MCF 10A (cell line): ENCODE data around the gene NAP1L4. TPM values are rescaled to one million over a fixed set of nuclear protein-coding genes. Genes with fewer than 3 reads are reported as not detected.

ENCODE experiments used
- BruUV-seq: library from RNA; stranded (reverse); fragments of 400-500 nt; replicated peaks from 2 replicates; lab custom pipeline; 2021; lab: Mats Ljungman, UMichigan
- CTCF ChIA-PET: fragments of 300-600 bp; sonication (Branson Sonifier 250); formaldehyde crosslinking; extraction: SDS; loops from one replicate; lab custom pipeline; 2021; ENCODE audit warnings: antibody characterized with exemption, inconsistent platforms; lab: Yijun Ruan, JAX
- POLR2A ChIA-PET: fragments of 300-600, 350-650 bp; sonication (Branson Sonifier 250); formaldehyde crosslinking; extraction: SDS; loops from one replicate; lab custom pipeline; 2020; ENCODE audit warnings: antibody characterized with exemption, inconsistent platforms; lab: Yijun Ruan, JAX
- DNase-seq: peaks from one replicate; pipeline ENCODE4 v3.0.0-alpha.2; 2018; ENCODE audit not compliant: unreplicated experiment
- H3K27ac Mint-ChIP-seq: one replicate; pipeline ENCODE4 v1.8.0; 2022; ENCODE audit warnings: mild to moderate bottlenecking, low read depth, mixed read lengths; ENCODE audit not compliant: unreplicated experiment
- H3K27me3 Mint-ChIP-seq: one replicate; pipeline ENCODE4 v1.8.0; 2022; ENCODE audit warnings: mixed read lengths; ENCODE audit not compliant: insufficient read depth, unreplicated experiment
- H3K36me3 Mint-ChIP-seq: one replicate; pipeline ENCODE4 v1.8.0; 2022; ENCODE audit warnings: mild to moderate bottlenecking, moderate library complexity, mixed read lengths; ENCODE audit not compliant: insufficient read depth, unreplicated experiment
- H3K4me1 Mint-ChIP-seq: one replicate; pipeline ENCODE4 v1.8.0; 2022; ENCODE audit warnings: mixed read lengths; ENCODE audit not compliant: insufficient read depth, unreplicated experiment
- H3K4me3 Mint-ChIP-seq: one replicate; pipeline ENCODE4 v1.8.0; 2022; ENCODE audit warnings: mild to moderate bottlenecking, moderate library complexity, mixed read lengths; ENCODE audit not compliant: unreplicated experiment
- H3K9me3 Mint-ChIP-seq: one replicate; pipeline ENCODE4 v1.8.0; 2022; ENCODE audit warnings: mixed read lengths; ENCODE audit not compliant: unreplicated experiment
- intact Hi-C: fragments of 100-400 bp; cut with micrococcal nuclease; formaldehyde crosslinking; loops from 2 replicates; pipeline ENCODE4 v1.14.1; 2022
- total RNA-seq: library from RNA; stranded (reverse); gene quantifications from 2 replicates; pipeline ENCODE4 v1.2.3, GENCODE V29; 2022
- TF ChIP-seq, protein P1 (sequence below): fragments of 200-600 bp; IDR thresholded peaks from one replicate; pipeline ENCODE4 v1.8.0; 2022; ENCODE audit warnings: antibody characterized with exemption, mild to moderate bottlenecking; ENCODE audit not compliant: unreplicated experiment

Gene NAP1L4
- total RNA-seq, 1 experiment from 2014 or later, result 103 TPM

DNA sequence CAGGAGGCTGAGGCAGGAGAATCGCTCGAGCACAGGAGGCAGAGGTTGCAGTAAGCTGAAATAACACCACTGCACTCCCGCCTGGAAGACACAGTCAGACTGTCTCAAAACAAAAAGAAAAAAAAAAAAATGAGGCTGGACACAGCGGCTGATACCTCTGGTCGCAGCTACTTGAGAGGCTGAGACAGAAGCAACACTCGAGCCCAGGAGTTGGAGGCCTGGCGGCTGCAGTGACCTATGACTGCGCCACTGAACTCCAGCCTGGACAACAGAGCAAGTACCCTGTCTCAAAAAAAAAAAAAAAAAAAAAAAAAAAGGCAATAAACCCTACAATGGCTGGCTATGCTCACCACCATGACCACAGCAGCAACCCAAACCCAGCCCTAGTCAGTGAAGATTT is 11.0 kb downstream of the NAP1L4 start:
- no TSS peak for BruUV-seq
- H3K4me1 Mint-ChIP-seq, result peaks cover 30% of the 10 kb centered on the region

DNA sequence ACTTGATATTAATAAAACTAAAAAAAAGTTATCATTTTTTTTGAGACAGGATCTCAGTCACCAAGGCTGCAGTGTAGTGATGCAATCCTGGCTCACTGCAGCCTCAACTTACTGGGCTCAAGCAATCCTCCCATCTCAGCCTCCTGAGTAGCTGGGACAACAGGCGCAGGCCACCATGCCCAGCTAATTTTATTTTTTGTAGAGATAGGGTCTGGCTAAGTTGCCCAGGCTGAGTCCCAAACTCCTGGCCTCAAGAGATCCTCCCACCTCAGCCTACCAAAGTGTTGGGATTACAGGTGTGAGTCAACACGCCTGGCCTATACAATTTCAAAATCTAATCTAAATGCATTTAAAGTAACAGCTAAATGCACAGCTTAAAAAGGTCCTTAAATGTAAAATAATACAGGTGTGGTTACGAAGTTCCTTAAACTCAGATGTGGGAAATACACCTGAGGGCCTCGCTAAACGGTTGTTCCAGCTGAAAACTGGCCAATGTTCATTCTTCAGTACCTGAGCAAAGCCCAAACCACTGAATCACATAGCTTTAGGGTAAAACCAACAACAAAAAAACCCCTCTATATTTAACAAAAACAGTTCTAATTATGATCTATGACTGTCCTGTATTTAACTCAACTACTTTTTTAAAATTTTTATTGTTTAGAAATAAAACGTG is 11.8 kb downstream of the NAP1L4 start:
- ChIA-PET CTCF (interaction anchor here (0.7 to 2.3 kb wide), 6 partner anchors 9 to 57 kb away, joined by 3 to 10 read pairs (median 5); no protein-coding TSS in a partner anchor), POLR2A (interaction anchor here (0.5 to 2.8 kb wide), 8 partner anchors 9 to 137 kb away, joined by 3 to 40 read pairs (median 4); no protein-coding TSS in a partner anchor)
- TF ChIP-seq, protein P1, sequence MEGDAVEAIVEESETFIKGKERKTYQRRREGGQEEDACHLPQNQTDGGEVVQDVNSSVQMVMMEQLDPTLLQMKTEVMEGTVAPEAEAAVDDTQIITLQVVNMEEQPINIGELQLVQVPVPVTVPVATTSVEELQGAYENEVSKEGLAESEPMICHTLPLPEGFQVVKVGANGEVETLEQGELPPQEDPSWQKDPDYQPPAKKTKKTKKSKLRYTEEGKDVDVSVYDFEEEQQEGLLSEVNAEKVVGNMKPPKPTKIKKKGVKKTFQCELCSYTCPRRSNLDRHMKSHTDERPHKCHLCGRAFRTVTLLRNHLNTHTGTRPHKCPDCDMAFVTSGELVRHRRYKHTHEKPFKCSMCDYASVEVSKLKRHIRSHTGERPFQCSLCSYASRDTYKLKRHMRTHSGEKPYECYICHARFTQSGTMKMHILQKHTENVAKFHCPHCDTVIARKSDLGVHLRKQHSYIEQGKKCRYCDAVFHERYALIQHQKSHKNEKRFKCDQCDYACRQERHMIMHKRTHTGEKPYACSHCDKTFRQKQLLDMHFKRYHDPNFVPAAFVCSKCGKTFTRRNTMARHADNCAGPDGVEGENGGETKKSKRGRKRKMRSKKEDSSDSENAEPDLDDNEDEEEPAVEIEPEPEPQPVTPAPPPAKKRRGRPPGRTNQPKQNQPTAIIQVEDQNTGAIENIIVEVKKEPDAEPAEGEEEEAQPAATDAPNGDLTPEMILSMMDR, result no peak
- H3K36me3 Mint-ChIP-seq, result peaks cover 54% of the 10 kb centered on the region
- intact Hi-C loops, result no loop called here
- no TSS peak for BruUV-seq
- no peak overlapping the region for H3K27ac Mint-ChIP-seq
- peak; percentile 42 for DNase-seq
- H3K27me3 Mint-ChIP-seq, result no peaks in the 10 kb centered on the region
- H3K4me3 Mint-ChIP-seq, result no peak overlapping the region
- H3K4me1 Mint-ChIP-seq, result peaks cover 30% of the 10 kb centered on the region
- no peaks in the 10 kb centered on the region for H3K9me3 Mint-ChIP-seq

More for the DNA sequence above, 11.0 kb downstream of the NAP1L4 start:
- H3K9me3 Mint-ChIP-seq, result no peaks in the 10 kb centered on the region
- intact Hi-C loops, result no loop called here
- peaks cover 49% of the 10 kb centered on the region for H3K36me3 Mint-ChIP-seq
- no peaks in the 10 kb centered on the region for H3K27me3 Mint-ChIP-seq
- POLR2A ChIA-PET, result interaction anchor here (0.5 to 2.8 kb wide), 7 partner anchors 8 to 106 kb away, joined by 3 to 40 read pairs (median 4); partner anchors contain the start of gene NAP1L4
- no peak overlapping the region for H3K27ac Mint-ChIP-seq
- H3K4me3 Mint-ChIP-seq, result no peak overlapping the region
- CTCF ChIA-PET, result interaction anchor here (0.6 to 2.3 kb wide), 8 partner anchors 9 to 56 kb away, joined by 3 to 10 read pairs (median 4); no protein-coding TSS in a partner anchor
- DNase-seq, result no peak
- TF ChIP-seq, protein P1, result no peak

DNA sequence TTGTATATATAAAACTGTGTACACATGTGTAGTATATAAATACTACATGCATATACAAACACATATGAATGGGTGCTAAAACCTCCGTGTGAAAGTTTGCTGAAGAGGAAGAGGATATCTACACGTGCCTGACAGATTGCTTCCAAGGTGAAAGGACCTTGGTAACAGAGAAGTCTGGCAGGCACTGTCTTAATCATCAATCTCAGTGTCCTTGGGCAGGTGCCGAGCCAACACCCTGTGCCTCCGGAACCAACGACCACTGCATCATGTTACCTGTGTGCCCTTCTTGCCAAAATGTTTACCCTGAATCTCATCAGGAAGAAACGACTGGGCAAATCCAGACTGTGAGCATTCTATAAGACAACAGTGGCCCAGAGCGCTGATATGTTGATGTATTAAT is 15.0 kb downstream of the NAP1L4 start:
- Mint-ChIP-seq H3K36me3 (peaks cover 70% of the 10 kb centered on the region), H3K27me3 (no peaks in the 10 kb centered on the region), H3K27ac (no peak overlapping the region), H3K9me3 (no peaks in the 10 kb centered on the region), H3K4me3 (no peak overlapping the region), H3K4me1 (peaks cover 13% of the 10 kb centered on the region)
- TF ChIP-seq, protein P1, result no peak
- BruUV-seq, result no TSS peak
- intact Hi-C loops, result no loop called here
- ChIA-PET CTCF (interaction anchor here (1.0 to 3.7 kb wide), 5 partner anchors 13 to 115 kb away, joined by 3 to 40 read pairs (median 5); no protein-coding TSS in a partner anchor), POLR2A (no interaction called here)
- no peak for DNase-seq

DNA sequence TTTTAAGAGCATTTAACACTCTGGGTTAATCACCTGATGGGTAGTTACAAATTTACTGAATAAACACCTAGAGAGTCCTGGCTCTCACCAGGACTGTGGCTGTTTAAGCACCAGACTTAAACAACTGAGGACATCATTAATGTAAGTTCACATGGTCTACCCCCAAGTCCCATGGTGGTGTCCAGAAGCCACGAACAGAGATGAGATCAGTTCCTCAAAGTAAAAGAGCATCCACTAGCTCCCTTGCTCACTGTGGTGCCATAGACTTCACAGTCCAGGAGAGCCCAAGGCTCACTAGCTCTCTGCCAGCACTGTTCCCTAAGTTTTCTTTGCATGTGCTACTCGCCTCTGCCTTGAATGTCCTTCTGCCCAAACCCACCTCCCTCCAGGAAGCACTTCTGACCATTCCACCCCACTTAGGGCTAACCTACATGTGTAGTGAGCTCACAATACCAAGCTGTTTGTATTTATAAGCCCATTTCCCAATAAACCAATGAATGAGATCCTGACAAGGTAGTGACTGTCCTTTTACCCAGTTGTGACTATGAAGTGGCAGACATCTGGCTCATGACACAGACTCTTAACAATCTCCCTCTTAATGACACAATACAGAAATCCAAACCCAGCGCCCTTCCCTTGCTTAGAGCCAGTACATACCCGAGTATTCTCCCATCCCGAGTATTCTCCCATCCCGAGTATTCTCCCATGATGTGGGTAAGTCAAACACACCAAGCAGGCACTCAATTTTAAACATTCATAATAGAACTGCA is 15.7 kb downstream of the NAP1L4 start:
- Mint-ChIP-seq H3K36me3 (peaks cover 76% of the 10 kb centered on the region), H3K27me3 (no peaks in the 10 kb centered on the region), H3K27ac (no peak overlapping the region), H3K9me3 (no peaks in the 10 kb centered on the region), H3K4me3 (no peak overlapping the region), H3K4me1 (peaks cover 7% of the 10 kb centered on the region)
- POLR2A ChIA-PET, result interaction anchor here (0.6 to 3.6 kb wide), 5 partner anchors 13 to 212 kb away, joined by 3 to 20 read pairs (median 4); partner anchors contain the start of gene NAP1L4
- CTCF ChIA-PET, result interaction anchor here (0.8 to 3.7 kb wide), 15 partner anchors 14 to 116 kb away, joined by 3 to 40 read pairs (median 5); no protein-coding TSS in a partner anchor
- intact Hi-C loops, result no loop called here
- TF ChIP-seq, protein P1, result no peak
- no peak for DNase-seq
- BruUV-seq, result no TSS peak
